Nephron progenitor cell (in vitro differentiated cells): ENCODE results near the gene IMPA2.
"Not testable (repeated sequence)": the region's sequence is repeated elsewhere in the genome, so short reads cannot be mapped to it uniquely, and the experiment has no call there.

Experiments used
- DNase-seq: peaks from one replicate; pipeline ENCODE4 v3.0.0; 2021
- H3K27ac Mint-ChIP-seq: 2 replicates; pipeline ENCODE4 v1.8.0; 2021; ENCODE audit warnings: mild to moderate bottlenecking, moderate library complexity, mixed read lengths
- H3K27me3 Mint-ChIP-seq: 2 replicates; pipeline ENCODE4 v1.8.0; 2021; ENCODE audit warnings: mild to moderate bottlenecking, low read depth, mixed read lengths; ENCODE audit not compliant: poor library complexity
- H3K36me3 Mint-ChIP-seq: 2 replicates; pipeline ENCODE4 v1.8.0; 2021; ENCODE audit warnings: low read depth, mixed read lengths
- H3K4me1 Mint-ChIP-seq: 2 replicates; pipeline ENCODE4 v1.8.0; 2021; ENCODE audit warnings: mixed read lengths
- H3K4me3 Mint-ChIP-seq: 2 replicates; pipeline ENCODE4 v1.8.0; 2021; ENCODE audit warnings: mild to moderate bottlenecking, moderate library complexity, mixed read lengths
- H3K9me3 Mint-ChIP-seq: 2 replicates; pipeline ENCODE4 v1.8.0; 2021; ENCODE audit warnings: mild to moderate bottlenecking, moderate library complexity, mixed read lengths
- CTCF ChIP-seq: fragments of 200-600 bp; sonication (generic); IDR thresholded peaks from 2 replicates; pipeline ENCODE4 v1.5.0; 2021; ENCODE audit warnings: antibody characterized with exemption

Gene IMPA2

GRCh38 chr18:12065397-12065796 lies 84.1 kb downstream of the IMPA2 start:
- DNase-seq: no peak
- Mint-ChIP-seq H3K4me1 (peaks cover 27% of the 10 kb centered on the region), H3K36me3 (no peaks in the 10 kb centered on the region), H3K9me3 (no peaks in the 10 kb centered on the region), H3K27ac (no peak overlapping the region), H3K4me3 (no peak overlapping the region), H3K27me3 (peaks cover 5% of the 10 kb centered on the region)
- TF ChIP-seq CTCF: no peak

- H3K27me3 Mint-ChIP-seq: peaks cover 5% of the 10 kb centered on the region
- H3K4me3 Mint-ChIP-seq: no peak overlapping the region
- DNase-seq: no peak
- H3K27ac Mint-ChIP-seq: no peak overlapping the region
- H3K4me1 Mint-ChIP-seq: peaks cover 27% of the 10 kb centered on the region
- H3K36me3 Mint-ChIP-seq: no peaks in the 10 kb centered on the region
- no peaks in the 10 kb centered on the region for H3K9me3 Mint-ChIP-seq
- TF ChIP-seq CTCF: no peak
These were observed 85.7 kb downstream of the IMPA2 start for GRCh38 chr18:12066910-12067511.

GRCh38 chr18:12067671-12068070 lies 86.4 kb downstream of the IMPA2 start:
- H3K4me3 Mint-ChIP-seq: no peak overlapping the region
- TF ChIP-seq CTCF: no peak
- H3K4me1 Mint-ChIP-seq: peaks cover 25% of the 10 kb centered on the region
- H3K36me3 Mint-ChIP-seq: no peaks in the 10 kb centered on the region
- H3K9me3 Mint-ChIP-seq: no peaks in the 10 kb centered on the region
- H3K27ac Mint-ChIP-seq: no peak overlapping the region
- H3K27me3 Mint-ChIP-seq: peaks cover 5% of the 10 kb centered on the region
- DNase-seq: no peak

GRCh38 chr18:12068316-12068949 lies 87.1 kb downstream of the IMPA2 start:
- H3K36me3 Mint-ChIP-seq, DNase-seq, H3K27me3 Mint-ChIP-seq, H3K27ac Mint-ChIP-seq, H3K9me3 Mint-ChIP-seq, H3K4me3 Mint-ChIP-seq: not testable (repeated sequence)
- H3K4me1 Mint-ChIP-seq: peaks cover 18% of the 10 kb centered on the region

- no peak overlapping the region for H3K4me3 Mint-ChIP-seq
These were observed 87.6 kb downstream of the IMPA2 start for GRCh38 chr18:12068950-12069320.

GRCh38 chr18:12071066-12071465 lies 89.8 kb downstream of the IMPA2 start:
- peaks cover 24% of the 10 kb centered on the region for H3K27me3 Mint-ChIP-seq
- DNase-seq, H3K36me3 Mint-ChIP-seq, H3K4me1 Mint-ChIP-seq, H3K4me3 Mint-ChIP-seq, H3K27ac Mint-ChIP-seq, H3K9me3 Mint-ChIP-seq: not testable (repeated sequence)

More at GRCh38 chr18:12068950-12069320, 87.6 kb downstream of the IMPA2 start:
- no peak for DNase-seq
- Mint-ChIP-seq H3K4me1 (peaks cover 18% of the 10 kb centered on the region), H3K36me3 (no peaks in the 10 kb centered on the region), H3K9me3 (no peaks in the 10 kb centered on the region), H3K27me3 (peaks cover 12% of the 10 kb centered on the region), H3K27ac (no peak overlapping the region)
- TF ChIP-seq CTCF: no peak

- no peak for DNase-seq
- Mint-ChIP-seq H3K27me3 (peaks cover 35% of the 10 kb centered on the region), H3K4me3 (no peak overlapping the region), H3K4me1 (no peaks in the 10 kb centered on the region), H3K9me3 (no peaks in the 10 kb centered on the region), H3K27ac (no peak overlapping the region), H3K36me3 (no peaks in the 10 kb centered on the region)
- TF ChIP-seq CTCF: no peak
These were observed 91.7 kb downstream of the IMPA2 start for GRCh38 chr18:12072996-12073395.
